Suprapubic skin (tissue), 4 donors: ENCODE measurements around the gene ANKRD1.

Experiments
- CTCF ChIP-seq, 2 donors: fragments of 200-600 bp in 1 of 2; fragments of 450-650 bp in 1 of 2; sonication (generic) in 1 of 2; IDR thresholded peaks; one replicate each; pipeline ENCODE4 v1.5.1; 2016 to 2019; ENCODE audit warnings: antibody characterized with exemption in 2 of 2, mild to moderate bottlenecking in 1 of 2, moderate library complexity in 1 of 2
- POLR2A ChIP-seq, 2 donors: fragments of 450-650 bp; IDR thresholded peaks; one replicate each; pipeline ENCODE4 v1.6.1; 2017; ENCODE audit warnings: antibody characterized with exemption in 2 of 2, mild to moderate bottlenecking in 2 of 2, moderate library complexity in 2 of 2
- POLR2AphosphoS5 ChIP-seq, 3 donors: sonication (generic); formaldehyde crosslinking; IDR thresholded peaks; one replicate each; pipeline ENCODE4 v1.6.1; 2017; ENCODE audit warnings: antibody characterized with exemption in 3 of 3

GRCh38 chr10:90968328-90969081 lies 47.6 kb upstream of the ANKRD1 start:
- TF ChIP-seq CTCF (IDR thresholded peaks at IDR 0.05) (no peak), POLR2A (IDR thresholded peaks at IDR 0.05) (no peak), POLR2AphosphoS5 (IDR thresholded peaks at IDR 0.05) (no peak)
